ENCODE results near the gene DMBT1. TPM values are rescaled to one million over a fixed set of nuclear protein-coding genes. Genes with fewer than 3 reads are reported as not detected.
"Not testable (repeated sequence)": the region's sequence is repeated elsewhere in the genome, so short reads cannot be mapped to it uniquely, and the experiment has no call there.

The DMBT1 gene
- total RNA-seq, 2 donors from 2014 or later, result not detected

GRCh38 chr10:122620961-122621360 lies 60.4 kb downstream of the DMBT1 start:
- H3K9me3 Mint-ChIP-seq; H3K4me3 Mint-ChIP-seq; ATAC-seq (replicated peaks in 1 of 2); H3K36me3 Mint-ChIP-seq (ENCODE audit: insufficient read depth in 2 of 2); H3K27me3 Mint-ChIP-seq (ENCODE audit: low read depth); H3K4me1 Mint-ChIP-seq (ENCODE audit: low read depth); DNase-seq; H3K27ac Mint-ChIP-seq: not testable (repeated sequence)

GRCh38 chr10:122624546-122624945 lies 64.0 kb downstream of the DMBT1 start:
- DNase-seq (no peak), ATAC-seq (replicated peaks in 1 of 2) (no peak)
- H3K36me3 Mint-ChIP-seq (ENCODE audit: insufficient read depth in 2 of 2), result no peaks in the 10 kb centered on the region
- H3K27me3 Mint-ChIP-seq (ENCODE audit: low read depth), result peaks cover 15% of the 10 kb centered on the region
- H3K9me3 Mint-ChIP-seq, result peaks cover 0 to 5% of the 10 kb centered on the region in 2 donors
- no peaks in the 10 kb centered on the region for H3K4me1 Mint-ChIP-seq (ENCODE audit: low read depth)
- H3K4me3 Mint-ChIP-seq, result no peak overlapping the region
- H3K27ac Mint-ChIP-seq, result no peak overlapping the region

- Mint-ChIP-seq H3K36me3 (ENCODE audit: insufficient read depth in 2 of 2) (no peaks in the 10 kb centered on the region), H3K4me1 (ENCODE audit: low read depth) (no peaks in the 10 kb centered on the region), H3K27me3 (ENCODE audit: low read depth) (peaks cover 7% of the 10 kb centered on the region), H3K27ac (no peak overlapping the region), H3K4me3 (no peak overlapping the region), H3K9me3 (no peaks in the 10 kb centered on the region)
- ATAC-seq (replicated peaks in 1 of 2) (no peak), DNase-seq (no peak)
Observed at GRCh38 chr10:122630526-122630925, 70.0 kb downstream of the DMBT1 start.

GRCh38 chr10:122632031-122632430 lies 71.5 kb downstream of the DMBT1 start:
- Mint-ChIP-seq H3K4me3 (no peak overlapping the region), H3K4me1 (ENCODE audit: low read depth) (no peaks in the 10 kb centered on the region), H3K27me3 (ENCODE audit: low read depth) (no peaks in the 10 kb centered on the region), H3K9me3 (no peaks in the 10 kb centered on the region), H3K36me3 (ENCODE audit: insufficient read depth in 2 of 2) (no peaks in the 10 kb centered on the region), H3K27ac (no peak overlapping the region)
- ATAC-seq (replicated peaks in 1 of 2), result no peak
- DNase-seq, result no peak

GRCh38 chr10:122632576-122632975 lies 72.0 kb downstream of the DMBT1 start:
- ATAC-seq (replicated peaks in 1 of 2) (no peak), DNase-seq (no peak)
- Mint-ChIP-seq H3K4me3 (no peak overlapping the region), H3K4me1 (ENCODE audit: low read depth) (no peaks in the 10 kb centered on the region), H3K27me3 (ENCODE audit: low read depth) (no peaks in the 10 kb centered on the region), H3K36me3 (ENCODE audit: insufficient read depth in 2 of 2) (no peaks in the 10 kb centered on the region), H3K9me3 (no peaks in the 10 kb centered on the region), H3K27ac (no peak overlapping the region)

- Mint-ChIP-seq H3K4me1 (ENCODE audit: low read depth) (no peaks in the 10 kb centered on the region), H3K9me3 (no peaks in the 10 kb centered on the region), H3K27ac (no peak overlapping the region), H3K36me3 (ENCODE audit: insufficient read depth in 2 of 2) (no peaks in the 10 kb centered on the region), H3K27me3 (ENCODE audit: low read depth) (no peaks in the 10 kb centered on the region), H3K4me3 (no peak overlapping the region)
- DNase-seq (no peak), ATAC-seq (replicated peaks in 1 of 2) (no peak)
Observed at GRCh38 chr10:122636953-122637352, 76.4 kb downstream of the DMBT1 start.

- Mint-ChIP-seq H3K27me3 (ENCODE audit: low read depth) (no peaks in the 10 kb centered on the region), H3K36me3 (ENCODE audit: insufficient read depth in 2 of 2) (no peaks in the 10 kb centered on the region), H3K4me3 (no peak overlapping the region), H3K9me3 (no peaks in the 10 kb centered on the region), H3K4me1 (ENCODE audit: low read depth) (no peaks in the 10 kb centered on the region), H3K27ac (no peak overlapping the region)
- ATAC-seq (replicated peaks in 1 of 2) (no peak), DNase-seq (no peak)
Observed at GRCh38 chr10:122637376-122637775, 76.8 kb downstream of the DMBT1 start.

- Mint-ChIP-seq H3K27me3 (ENCODE audit: low read depth) (no peaks in the 10 kb centered on the region), H3K4me1 (ENCODE audit: low read depth) (no peaks in the 10 kb centered on the region), H3K4me3 (no peak overlapping the region), H3K36me3 (ENCODE audit: insufficient read depth in 2 of 2) (no peaks in the 10 kb centered on the region), H3K9me3 (no peaks in the 10 kb centered on the region), H3K27ac (no peak overlapping the region)
- no peak for ATAC-seq (replicated peaks in 1 of 2)
- DNase-seq, result no peak
Observed at GRCh38 chr10:122638106-122638505, 77.6 kb downstream of the DMBT1 start.

GRCh38 chr10:122639801-122640200 lies 79.2 kb downstream of the DMBT1 start:
- H3K27ac Mint-ChIP-seq, result no peak overlapping the region
- H3K4me3 Mint-ChIP-seq, result no peak overlapping the region
- no peaks in the 10 kb centered on the region for H3K4me1 Mint-ChIP-seq (ENCODE audit: low read depth)
- no peaks in the 10 kb centered on the region for H3K27me3 Mint-ChIP-seq (ENCODE audit: low read depth)
- no peaks in the 10 kb centered on the region for H3K9me3 Mint-ChIP-seq
- DNase-seq, result no peak
- ATAC-seq (replicated peaks in 1 of 2), result no peak
- H3K36me3 Mint-ChIP-seq (ENCODE audit: insufficient read depth in 2 of 2), result no peaks in the 10 kb centered on the region

GRCh38 chr10:122640921-122641320 lies 80.4 kb downstream of the DMBT1 start:
- no peak for DNase-seq
- Mint-ChIP-seq H3K4me1 (ENCODE audit: low read depth) (no peaks in the 10 kb centered on the region), H3K4me3 (no peak overlapping the region), H3K36me3 (ENCODE audit: insufficient read depth in 2 of 2) (no peaks in the 10 kb centered on the region), H3K9me3 (no peaks in the 10 kb centered on the region), H3K27ac (no peak overlapping the region), H3K27me3 (ENCODE audit: low read depth) (no peaks in the 10 kb centered on the region)
- no peak for ATAC-seq (replicated peaks in 1 of 2)

- no peaks in the 10 kb centered on the region for H3K4me1 Mint-ChIP-seq (ENCODE audit: low read depth)
- no peak overlapping the region for H3K27ac Mint-ChIP-seq
- H3K9me3 Mint-ChIP-seq, result no peaks in the 10 kb centered on the region
- H3K4me3 Mint-ChIP-seq, result no peak overlapping the region
- H3K27me3 Mint-ChIP-seq (ENCODE audit: low read depth), result no peaks in the 10 kb centered on the region
- DNase-seq (no peak), ATAC-seq (replicated peaks in 1 of 2) (no peak)
- no peaks in the 10 kb centered on the region for H3K36me3 Mint-ChIP-seq (ENCODE audit: insufficient read depth in 2 of 2)
Observed at GRCh38 chr10:122642726-122643605, 82.4 kb downstream of the DMBT1 start.

- DNase-seq (no peak), ATAC-seq (replicated peaks in 1 of 2) (no peak)
- no peak overlapping the region for H3K4me3 Mint-ChIP-seq
- H3K27ac Mint-ChIP-seq, result no peak overlapping the region
- no peaks in the 10 kb centered on the region for H3K27me3 Mint-ChIP-seq (ENCODE audit: low read depth)
- no peaks in the 10 kb centered on the region for H3K4me1 Mint-ChIP-seq (ENCODE audit: low read depth)
- no peaks in the 10 kb centered on the region for H3K9me3 Mint-ChIP-seq
- H3K36me3 Mint-ChIP-seq (ENCODE audit: insufficient read depth in 2 of 2), result no peaks in the 10 kb centered on the region
Observed at GRCh38 chr10:122643931-122644534, 83.5 kb downstream of the DMBT1 start.

- no peak for DNase-seq
Observed at GRCh38 chr10:122646511-122647382, 86.2 kb downstream of the DMBT1 start.

More at GRCh38 chr10:122646511-122647382, 86.2 kb downstream of the DMBT1 start:
- no peaks in the 10 kb centered on the region for H3K4me1 Mint-ChIP-seq (ENCODE audit: low read depth)
- no peak overlapping the region for H3K4me3 Mint-ChIP-seq
- no peak overlapping the region for H3K27ac Mint-ChIP-seq
- H3K9me3 Mint-ChIP-seq, result no peaks in the 10 kb centered on the region
- H3K27me3 Mint-ChIP-seq (ENCODE audit: low read depth), result peaks cover 5% of the 10 kb centered on the region
- no peaks in the 10 kb centered on the region for H3K36me3 Mint-ChIP-seq (ENCODE audit: insufficient read depth in 2 of 2)
- no peak for ATAC-seq (replicated peaks in 1 of 2)
